ENCODE measurements around the gene TNFRSF13B.
"Not testable (repeated sequence)": the region's sequence is repeated elsewhere in the genome, so short reads cannot be mapped to it uniquely, and the experiment has no call there.

TNFRSF13B gene

GRCh38 chr17:16961022-16961421 is 10.9 kb downstream of the TNFRSF13B start:
- not testable (repeated sequence) for DNase-seq (ENCODE audit: low spot score)

- not testable (repeated sequence) for DNase-seq (ENCODE audit: low spot score)
Measured at GRCh38 chr17:16955011-16955410, 16.9 kb downstream of the TNFRSF13B start.

- DNase-seq (ENCODE audit: low spot score), result no peak
Measured at GRCh38 chr17:16954521-16954920, 17.4 kb downstream of the TNFRSF13B start.

DNA sequence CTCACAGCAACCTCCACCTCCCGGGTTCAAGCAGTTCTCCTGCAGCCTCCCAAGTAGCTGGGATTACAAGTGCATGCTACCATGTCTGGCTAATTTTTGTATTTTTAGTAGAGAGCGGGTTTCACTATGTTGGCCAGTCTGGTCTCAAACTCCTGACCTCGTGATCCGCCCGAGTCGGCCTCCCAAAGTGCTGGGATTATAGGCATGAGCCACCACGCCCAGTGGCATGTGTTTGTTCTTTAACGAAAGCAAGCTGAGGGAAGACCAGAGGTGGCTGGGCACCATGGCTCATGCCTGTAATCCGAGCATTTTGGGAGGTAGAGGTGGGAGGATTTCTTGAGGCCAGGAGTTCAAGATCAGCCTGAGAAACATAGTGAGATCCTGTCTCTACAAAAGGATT is 18.1 kb downstream of the TNFRSF13B start:
- DNase-seq (ENCODE audit: low spot score), result no peak

DNA sequence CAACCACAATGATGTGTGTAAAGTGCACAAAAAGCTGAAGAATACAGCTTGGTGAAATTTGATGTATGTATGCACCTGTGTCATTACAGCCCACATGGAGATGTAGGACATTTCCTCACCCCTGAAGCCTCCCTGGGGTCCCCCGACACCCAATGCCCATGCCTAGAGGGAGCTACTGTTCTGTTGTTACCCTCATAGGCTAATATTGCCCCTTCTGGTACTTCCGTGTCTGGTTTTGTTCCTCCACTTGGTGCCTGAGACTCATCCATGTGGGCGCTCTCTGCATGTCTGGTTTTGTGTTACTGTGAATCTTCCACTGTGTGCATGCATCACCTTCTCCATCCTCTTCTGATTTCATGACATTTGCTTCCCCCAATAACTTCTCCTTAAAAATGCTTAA is 18.6 kb downstream of the TNFRSF13B start:
- DNase-seq (ENCODE audit: low spot score), result no peak

GRCh38 chr17:16952401-16952800 is 19.5 kb downstream of the TNFRSF13B start:
- DNase-seq (ENCODE audit: low spot score), result no peak

- DNase-seq (ENCODE audit: low spot score), result no peak
Measured at GRCh38 chr17:16950488-16950887, 21.4 kb downstream of the TNFRSF13B start.

- no peak for DNase-seq (ENCODE audit: low spot score)
Measured at GRCh38 chr17:16948587-16949376, 23.1 kb downstream of the TNFRSF13B start.

DNA sequence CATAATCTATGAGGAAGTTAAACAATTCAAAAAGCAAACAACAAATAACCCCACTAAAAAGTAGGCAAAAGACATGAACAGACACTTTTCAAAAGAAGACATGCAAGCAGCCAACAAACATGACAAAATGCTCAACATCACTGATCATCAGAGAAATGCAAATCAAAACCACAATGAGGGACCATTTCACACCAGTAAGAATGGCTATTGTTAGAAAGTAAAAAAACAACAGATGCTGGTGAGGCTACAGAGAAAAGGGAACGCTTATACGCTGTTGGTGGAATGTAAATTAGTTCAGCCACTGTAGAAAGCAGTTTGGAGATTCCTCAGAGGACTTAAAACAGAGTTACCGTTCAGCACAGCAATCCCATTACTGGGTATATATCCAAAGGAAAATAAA is 24.4 kb downstream of the TNFRSF13B start:
- DNase-seq (ENCODE audit: low spot score), result no peak

DNA sequence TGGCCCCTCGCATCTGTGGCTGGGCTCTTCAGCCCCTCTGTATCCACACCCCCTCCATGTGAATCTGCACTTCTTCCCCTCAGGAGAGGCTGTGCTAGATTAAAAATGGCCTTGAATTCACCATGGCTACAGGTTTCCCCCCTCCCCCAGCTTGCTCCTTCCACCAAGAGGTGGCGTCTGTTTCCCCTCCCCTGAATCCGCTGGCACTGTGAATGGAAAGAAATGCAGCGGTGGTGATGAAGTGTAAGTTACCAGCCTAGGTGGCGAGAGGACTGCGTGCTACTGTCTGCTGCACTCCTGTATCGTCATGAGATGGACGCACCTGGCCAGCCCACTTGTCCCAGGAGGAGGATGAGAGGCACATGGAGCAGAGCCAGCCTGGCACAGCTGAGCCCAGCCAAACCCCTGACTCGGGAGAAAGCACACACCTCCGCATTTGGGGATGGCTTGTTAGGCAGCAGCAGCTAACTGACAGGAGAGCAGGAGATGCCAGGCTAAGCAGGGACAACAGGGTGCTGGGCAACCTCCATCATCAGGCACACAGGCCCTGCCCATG is 26.2 kb downstream of the TNFRSF13B start:
- no peak for DNase-seq (ENCODE audit: low spot score)

- DNase-seq (ENCODE audit: low spot score), result no peak
Measured at GRCh38 chr17:16945136-16945482, 26.8 kb downstream of the TNFRSF13B start.

DNA sequence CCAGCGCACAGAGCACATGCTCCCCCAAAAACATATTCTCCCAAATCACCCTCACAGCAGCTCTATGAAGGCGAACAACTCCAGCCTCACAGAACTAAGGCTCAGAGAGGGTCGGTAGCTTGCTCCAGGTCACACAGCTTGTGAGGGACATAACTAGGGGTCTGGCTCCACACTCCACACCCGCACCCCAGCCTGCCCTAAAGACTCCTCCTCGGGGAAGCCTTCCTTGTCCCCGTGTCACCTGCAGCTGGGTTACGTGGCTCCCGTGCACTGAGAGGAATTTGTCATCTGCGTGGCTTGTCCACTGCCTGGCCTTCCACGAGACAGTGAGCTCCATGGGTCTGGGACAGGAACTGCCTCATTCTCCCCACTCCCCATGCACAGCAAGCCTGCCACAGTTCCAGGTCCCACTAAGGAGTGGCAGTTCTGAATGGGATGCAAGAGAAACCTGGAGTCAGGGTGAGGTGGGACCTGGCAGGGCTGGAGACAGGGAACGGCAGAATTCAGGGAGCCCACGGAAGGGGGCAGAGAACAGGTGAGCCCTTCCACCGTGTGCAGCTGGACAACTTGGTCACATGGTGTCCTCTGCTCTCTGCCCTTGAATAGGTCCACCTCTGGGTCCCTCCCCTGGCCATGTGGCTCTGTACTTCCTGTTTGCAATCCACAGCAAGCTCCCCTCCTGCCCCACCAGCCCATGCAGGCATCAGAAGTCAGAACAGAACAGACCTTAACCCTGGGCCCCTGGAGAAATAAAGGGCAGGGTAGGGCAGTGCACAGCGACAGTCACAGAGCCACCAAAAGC is 27.4 kb downstream of the TNFRSF13B start:
- DNase-seq (ENCODE audit: low spot score), result no peak

DNA sequence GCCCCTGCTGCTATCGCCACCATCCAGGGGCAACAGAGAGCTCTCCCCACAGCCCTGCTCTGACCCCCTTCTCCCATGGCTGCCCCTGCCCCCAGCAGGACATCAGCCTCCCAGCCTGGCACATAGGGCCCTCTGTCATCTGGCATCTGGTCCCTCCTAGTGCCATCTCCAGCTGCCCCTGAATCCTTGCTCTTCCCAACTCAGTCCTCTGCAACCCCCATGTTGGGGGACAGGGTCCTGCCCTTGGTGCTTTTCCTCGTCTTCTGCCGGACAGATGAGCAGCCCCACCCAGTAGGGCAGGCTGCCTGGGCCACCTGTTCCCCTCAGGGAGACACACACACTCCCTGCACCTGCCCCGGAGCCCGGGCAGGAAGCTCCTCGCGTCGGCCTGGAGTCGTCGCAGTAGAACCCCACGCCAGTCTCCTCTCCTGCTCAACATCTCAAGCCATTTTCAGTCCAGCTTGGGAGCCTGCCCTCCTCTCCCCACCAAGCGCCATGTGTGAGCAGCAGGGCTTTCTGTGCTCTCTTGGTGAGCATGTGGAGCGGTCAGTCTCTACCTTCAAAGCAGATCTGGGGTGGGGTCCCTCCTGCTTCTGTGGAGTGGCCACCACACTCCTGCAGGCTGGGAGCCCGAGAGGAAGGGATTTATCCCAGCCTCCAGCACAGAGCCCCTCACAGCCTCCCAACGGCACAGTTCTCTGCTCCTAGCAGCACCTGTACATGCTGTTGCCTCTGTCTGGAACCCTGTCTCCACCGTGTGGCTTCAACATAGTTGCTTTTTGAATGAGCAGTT is 28.2 kb downstream of the TNFRSF13B start:
- DNase-seq (ENCODE audit: low spot score), result no peak

DNA sequence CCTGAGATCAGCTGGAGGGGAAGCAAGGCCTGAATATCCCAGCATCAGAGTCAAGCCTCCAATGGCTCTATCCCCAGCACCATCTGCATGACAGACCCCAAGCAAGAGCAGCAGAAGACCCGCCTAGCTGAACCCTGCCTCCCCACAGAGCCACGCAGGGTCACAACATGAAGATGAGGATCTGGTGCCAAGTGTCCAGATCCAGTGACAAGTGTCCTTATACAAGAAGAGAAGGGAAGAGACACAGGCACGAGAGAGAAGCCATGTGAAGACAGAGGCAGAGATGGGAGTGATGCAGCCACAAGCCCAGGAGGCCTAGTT is 28.9 kb downstream of the TNFRSF13B start:
- no peak for DNase-seq (ENCODE audit: low spot score)

- DNase-seq (ENCODE audit: low spot score), result no peak
Measured at GRCh38 chr17:16942141-16943031, 29.5 kb downstream of the TNFRSF13B start.

- no peak for DNase-seq (ENCODE audit: low spot score)
Measured at GRCh38 chr17:16941072-16942036, 30.6 kb downstream of the TNFRSF13B start.

DNA sequence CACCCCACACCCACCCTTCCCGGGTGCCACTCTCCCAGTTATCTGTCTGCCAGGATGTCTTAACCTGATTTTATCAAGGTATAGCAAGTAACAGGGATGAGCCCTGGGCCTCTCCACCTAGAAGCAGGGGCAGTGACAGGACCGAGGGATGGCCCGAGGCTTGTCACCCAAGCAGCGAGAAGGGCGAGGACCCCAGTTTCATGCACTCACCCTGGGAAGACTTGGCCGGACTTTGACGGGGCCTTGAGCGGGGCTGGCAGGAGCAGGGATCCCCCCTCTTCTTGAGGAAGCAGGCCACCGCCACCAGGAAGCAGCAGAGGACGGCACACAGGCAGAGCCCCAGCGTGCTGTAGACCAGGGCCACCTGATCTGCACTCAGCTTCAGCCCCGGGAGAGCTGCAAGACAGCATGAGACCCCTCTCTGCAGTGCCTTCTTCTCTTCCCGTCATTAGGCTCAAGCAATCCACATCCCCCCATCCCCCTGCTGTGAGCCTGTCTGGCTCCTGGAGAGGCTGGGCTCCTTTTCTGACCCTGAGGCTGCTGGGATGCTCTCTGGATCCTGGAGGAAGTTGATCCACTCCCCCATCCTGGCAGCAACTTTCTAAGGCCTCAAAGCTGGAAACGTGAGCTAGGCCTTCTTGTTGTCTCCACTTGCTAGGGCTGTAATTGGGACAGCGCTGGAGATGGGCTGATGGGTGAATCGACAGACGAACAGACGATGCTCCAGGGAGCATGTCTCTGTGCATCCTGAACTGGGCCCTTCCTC is 31.6 kb downstream of the TNFRSF13B start:
- DNase-seq (ENCODE audit: low spot score), result no peak

DNA sequence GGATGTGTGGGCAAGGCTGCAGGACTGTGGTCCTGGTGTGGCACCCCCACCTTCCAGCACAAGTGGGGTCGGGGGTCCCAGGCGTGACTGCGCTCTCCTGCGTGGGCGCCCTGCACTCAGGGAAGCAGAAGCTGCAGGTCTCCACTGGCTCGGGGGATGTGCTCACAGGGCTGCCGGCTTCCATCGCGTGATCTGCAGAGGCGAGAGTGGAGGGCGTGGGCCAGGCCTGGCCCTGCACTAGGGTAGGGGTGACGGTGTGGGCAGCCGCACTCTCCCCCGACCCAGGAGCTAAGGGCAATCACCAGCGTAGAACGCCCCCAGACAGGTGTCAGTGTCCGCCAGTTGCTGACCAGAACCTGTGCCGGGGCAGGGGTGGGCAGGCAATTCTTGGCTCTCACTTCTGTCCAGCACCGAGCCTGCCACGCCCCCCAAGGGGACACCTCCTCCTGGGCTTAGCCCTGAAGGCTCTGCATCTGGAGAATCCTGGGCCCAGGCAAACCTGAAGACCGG is 32.3 kb downstream of the TNFRSF13B start:
- no peak for DNase-seq (ENCODE audit: low spot score)

- DNase-seq (ENCODE audit: low spot score), result no peak
Measured at GRCh38 chr17:16939208-16939576, 32.7 kb downstream of the TNFRSF13B start.
